Neural crest cell (in vitro differentiated cells): Measurements from ENCODE around the gene AS3MT. TPM values are rescaled to one million over a fixed set of nuclear protein-coding genes. Genes with fewer than 3 reads are reported as not detected.

Source experiments
- DNase-seq: peaks from one replicate; pipeline ENCODE4 v3.0.0; 2021; ENCODE audit warnings: low read depth, mixed read lengths, low spot score
- H3K27ac Mint-ChIP-seq: one replicate; pipeline ENCODE4 v1.8.0; 2021; ENCODE audit warnings: mild to moderate bottlenecking, mixed read lengths; ENCODE audit not compliant: unreplicated experiment
- H3K27me3 Mint-ChIP-seq: 2 replicates; pipeline ENCODE4 v1.8.0; 2021; ENCODE audit warnings: low read depth, mild to moderate bottlenecking, mixed read lengths
- H3K36me3 Mint-ChIP-seq: 2 replicates; pipeline ENCODE4 v1.8.0; 2021; ENCODE audit warnings: low read depth, mild to moderate bottlenecking, mixed read lengths
- H3K4me1 Mint-ChIP-seq: 2 replicates; pipeline ENCODE4 v1.8.0; 2021; ENCODE audit warnings: mixed read lengths
- H3K4me3 Mint-ChIP-seq: one replicate; pipeline ENCODE4 v1.8.0; 2021; ENCODE audit warnings: mild to moderate bottlenecking, mixed read lengths
- H3K9me3 Mint-ChIP-seq: 2 replicates; pipeline ENCODE4 v1.8.0; 2021; ENCODE audit warnings: mixed read lengths
- total RNA-seq: library from RNA; stranded (reverse); gene quantifications from 2 replicates; pipeline ENCODE4 v1.2.1, GENCODE V29; 2021
- TF ChIP-seq, protein P1 (sequence below): fragments of 200-600 bp; sonication (generic); conservative IDR thresholded peaks from 2 replicates; pipeline ENCODE4 v1.5.0; 2021; ENCODE audit warnings: antibody characterized with exemption, mild to moderate bottlenecking

Gene AS3MT
- total RNA-seq, 1 donor from 2014 or later = 10.4 TPM

DNA sequence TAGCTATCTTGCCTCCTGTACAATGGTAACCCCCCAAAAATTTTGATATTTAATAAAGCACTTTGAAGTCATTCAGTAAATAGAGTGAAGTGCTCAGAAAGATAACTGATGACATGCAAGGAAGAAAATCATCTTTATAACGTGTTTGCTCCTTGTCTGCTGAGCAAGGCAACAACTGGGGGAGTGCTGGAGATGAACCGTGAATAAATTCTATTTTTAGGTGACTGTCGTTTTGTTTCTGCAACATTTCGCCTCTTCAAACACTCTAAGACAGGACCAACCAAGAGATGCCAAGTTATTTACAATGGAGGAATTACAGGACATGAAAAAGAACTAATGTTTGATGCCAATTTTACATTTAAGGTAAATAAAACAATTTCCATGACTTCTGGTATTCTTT, 9.4 kb downstream of the AS3MT start:
- no peak overlapping the region for H3K4me3 Mint-ChIP-seq
- no peaks in the 10 kb centered on the region for H3K36me3 Mint-ChIP-seq
- no peak for DNase-seq
- no peak overlapping the region for H3K27ac Mint-ChIP-seq
- TF ChIP-seq, protein P1, sequence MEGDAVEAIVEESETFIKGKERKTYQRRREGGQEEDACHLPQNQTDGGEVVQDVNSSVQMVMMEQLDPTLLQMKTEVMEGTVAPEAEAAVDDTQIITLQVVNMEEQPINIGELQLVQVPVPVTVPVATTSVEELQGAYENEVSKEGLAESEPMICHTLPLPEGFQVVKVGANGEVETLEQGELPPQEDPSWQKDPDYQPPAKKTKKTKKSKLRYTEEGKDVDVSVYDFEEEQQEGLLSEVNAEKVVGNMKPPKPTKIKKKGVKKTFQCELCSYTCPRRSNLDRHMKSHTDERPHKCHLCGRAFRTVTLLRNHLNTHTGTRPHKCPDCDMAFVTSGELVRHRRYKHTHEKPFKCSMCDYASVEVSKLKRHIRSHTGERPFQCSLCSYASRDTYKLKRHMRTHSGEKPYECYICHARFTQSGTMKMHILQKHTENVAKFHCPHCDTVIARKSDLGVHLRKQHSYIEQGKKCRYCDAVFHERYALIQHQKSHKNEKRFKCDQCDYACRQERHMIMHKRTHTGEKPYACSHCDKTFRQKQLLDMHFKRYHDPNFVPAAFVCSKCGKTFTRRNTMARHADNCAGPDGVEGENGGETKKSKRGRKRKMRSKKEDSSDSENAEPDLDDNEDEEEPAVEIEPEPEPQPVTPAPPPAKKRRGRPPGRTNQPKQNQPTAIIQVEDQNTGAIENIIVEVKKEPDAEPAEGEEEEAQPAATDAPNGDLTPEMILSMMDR = no peak
- H3K27me3 Mint-ChIP-seq = no peaks in the 10 kb centered on the region
- H3K9me3 Mint-ChIP-seq = no peaks in the 10 kb centered on the region
- H3K4me1 Mint-ChIP-seq = no peaks in the 10 kb centered on the region

DNA sequence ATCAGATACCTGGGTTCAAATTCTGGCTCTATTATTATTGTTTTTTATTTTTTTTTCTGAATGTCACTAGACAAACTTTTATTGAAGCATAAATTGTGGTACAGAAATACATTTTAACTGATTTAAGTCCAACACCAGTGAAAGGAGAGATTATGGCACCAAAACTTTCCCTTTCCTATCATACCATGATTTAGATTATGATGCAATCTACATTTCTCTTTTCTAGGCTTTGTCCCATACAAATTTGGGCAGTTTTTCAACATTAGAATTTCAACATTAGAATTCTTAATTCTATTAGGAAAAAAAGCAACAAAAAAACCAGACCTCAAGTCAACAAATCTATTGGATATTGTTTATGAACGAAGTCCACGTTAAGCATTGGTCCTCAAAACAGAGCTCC, 11.0 kb downstream of the AS3MT start:
- no peak for DNase-seq
- no peaks in the 10 kb centered on the region for H3K9me3 Mint-ChIP-seq
- H3K4me1 Mint-ChIP-seq = no peaks in the 10 kb centered on the region
- H3K4me3 Mint-ChIP-seq = no peak overlapping the region
- H3K27me3 Mint-ChIP-seq = no peaks in the 10 kb centered on the region
- H3K27ac Mint-ChIP-seq = no peak overlapping the region
- TF ChIP-seq, protein P1 = no peak
- peaks cover 3% of the 10 kb centered on the region for H3K36me3 Mint-ChIP-seq

DNA sequence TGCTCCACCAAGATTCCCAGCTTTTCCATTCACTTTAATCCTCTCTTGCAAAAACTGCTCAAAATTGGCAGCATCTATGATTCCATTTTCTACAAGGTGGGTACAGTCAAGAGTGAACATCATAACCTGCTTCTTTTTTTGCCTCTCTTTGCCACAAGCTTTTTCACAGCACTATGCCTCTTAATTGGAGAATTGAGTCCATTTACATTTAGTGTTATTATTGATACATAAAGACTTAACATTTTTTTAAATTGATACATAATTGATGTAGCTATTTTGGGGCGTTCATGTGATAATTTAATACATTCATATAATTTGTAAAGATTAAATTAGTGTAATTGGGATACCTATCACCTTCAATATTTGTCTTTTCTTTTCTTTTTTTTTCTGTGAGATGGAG, 18.8 kb downstream of the AS3MT start:
- Mint-ChIP-seq H3K27me3 (no peaks in the 10 kb centered on the region), H3K9me3 (no peaks in the 10 kb centered on the region), H3K4me3 (no peak overlapping the region), H3K4me1 (no peaks in the 10 kb centered on the region), H3K36me3 (peaks cover 26% of the 10 kb centered on the region), H3K27ac (no peak overlapping the region)
- TF ChIP-seq, protein P1 = no peak
- no peak for DNase-seq

DNA sequence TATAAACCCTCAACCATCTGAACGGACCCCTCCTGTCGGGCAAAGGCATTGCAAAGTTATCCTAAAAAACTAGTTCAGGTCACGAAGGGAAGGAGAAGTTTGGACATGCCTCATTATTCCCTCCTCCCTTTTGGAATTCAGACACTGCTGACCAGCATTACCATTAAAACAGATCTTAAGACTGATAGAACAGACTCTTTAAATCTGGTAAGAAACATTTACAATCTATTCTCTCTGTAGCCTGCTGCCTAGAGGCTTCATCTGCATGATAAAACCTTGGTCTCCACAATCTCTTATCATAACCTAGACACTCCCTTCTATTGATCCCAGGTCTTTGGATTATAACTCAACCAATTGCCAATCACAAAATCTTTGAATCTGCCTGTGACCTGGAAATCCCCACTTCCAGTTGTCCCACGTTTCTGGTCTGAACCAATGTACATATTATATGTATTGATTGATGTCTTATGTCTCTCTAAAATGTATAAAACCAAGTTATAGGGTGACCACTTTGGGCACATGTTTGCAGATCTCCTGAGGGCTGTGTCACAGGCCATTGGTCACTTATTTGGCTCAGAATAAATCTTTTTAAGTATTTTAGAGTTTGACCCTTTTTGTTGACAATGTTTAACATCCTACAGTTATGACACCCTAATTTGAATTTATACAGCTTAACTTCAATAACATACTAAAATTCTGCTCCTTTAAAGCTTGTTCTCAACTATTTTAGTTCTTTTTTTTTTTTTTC, 25.4 kb downstream of the AS3MT start:
- Mint-ChIP-seq H3K27me3 (no peaks in the 10 kb centered on the region), H3K4me3 (no peak overlapping the region), H3K27ac (no peak overlapping the region), H3K4me1 (no peaks in the 10 kb centered on the region), H3K36me3 (peaks cover 5% of the 10 kb centered on the region), H3K9me3 (no peaks in the 10 kb centered on the region)
- TF ChIP-seq, protein P1 = no peak
- no peak for DNase-seq

DNA sequence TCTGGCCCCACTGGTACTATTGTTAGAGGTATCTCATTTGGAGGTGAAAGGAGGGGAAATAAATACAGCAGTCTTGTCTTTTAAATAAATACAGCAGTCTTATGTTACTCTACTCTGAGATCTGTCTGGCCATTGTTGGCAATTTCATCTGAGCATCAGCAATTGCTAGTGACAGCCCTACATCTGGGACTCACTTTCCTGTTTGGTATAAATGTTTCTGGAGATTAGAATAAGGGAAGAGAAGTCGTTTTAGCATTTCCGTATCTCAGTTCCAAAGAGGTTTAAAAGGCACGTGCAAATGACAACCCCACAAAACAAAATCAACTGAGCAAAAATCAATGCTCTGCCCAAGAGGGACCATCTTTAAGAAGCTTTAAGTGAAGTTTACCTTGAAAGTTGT, 30.7 kb downstream of the AS3MT start:
- no peaks in the 10 kb centered on the region for H3K27me3 Mint-ChIP-seq
- H3K27ac Mint-ChIP-seq = no peak overlapping the region
- TF ChIP-seq, protein P1 = no peak
- H3K4me1 Mint-ChIP-seq = no peaks in the 10 kb centered on the region
- no peak overlapping the region for H3K4me3 Mint-ChIP-seq
- H3K36me3 Mint-ChIP-seq = no peaks in the 10 kb centered on the region
- no peak for DNase-seq
- no peaks in the 10 kb centered on the region for H3K9me3 Mint-ChIP-seq
